GM18870 (cell line): Measurements from ENCODE around the gene TSPAN33.
"Not testable (repeated sequence)": the region's sequence is repeated elsewhere in the genome, so short reads cannot be mapped to it uniquely, and the experiment has no call there.

Source experiments
- ATAC-seq: cut with Tn5 transposase; IDR thresholded peaks from one replicate; pipeline ENCODE4 v1.9.1; 2021; ENCODE audit warnings: moderate library complexity; ENCODE audit not compliant: unreplicated experiment

Gene TSPAN33, protein sequence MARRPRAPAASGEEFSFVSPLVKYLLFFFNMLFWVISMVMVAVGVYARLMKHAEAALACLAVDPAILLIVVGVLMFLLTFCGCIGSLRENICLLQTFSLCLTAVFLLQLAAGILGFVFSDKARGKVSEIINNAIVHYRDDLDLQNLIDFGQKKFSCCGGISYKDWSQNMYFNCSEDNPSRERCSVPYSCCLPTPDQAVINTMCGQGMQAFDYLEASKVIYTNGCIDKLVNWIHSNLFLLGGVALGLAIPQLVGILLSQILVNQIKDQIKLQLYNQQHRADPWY

DNA sequence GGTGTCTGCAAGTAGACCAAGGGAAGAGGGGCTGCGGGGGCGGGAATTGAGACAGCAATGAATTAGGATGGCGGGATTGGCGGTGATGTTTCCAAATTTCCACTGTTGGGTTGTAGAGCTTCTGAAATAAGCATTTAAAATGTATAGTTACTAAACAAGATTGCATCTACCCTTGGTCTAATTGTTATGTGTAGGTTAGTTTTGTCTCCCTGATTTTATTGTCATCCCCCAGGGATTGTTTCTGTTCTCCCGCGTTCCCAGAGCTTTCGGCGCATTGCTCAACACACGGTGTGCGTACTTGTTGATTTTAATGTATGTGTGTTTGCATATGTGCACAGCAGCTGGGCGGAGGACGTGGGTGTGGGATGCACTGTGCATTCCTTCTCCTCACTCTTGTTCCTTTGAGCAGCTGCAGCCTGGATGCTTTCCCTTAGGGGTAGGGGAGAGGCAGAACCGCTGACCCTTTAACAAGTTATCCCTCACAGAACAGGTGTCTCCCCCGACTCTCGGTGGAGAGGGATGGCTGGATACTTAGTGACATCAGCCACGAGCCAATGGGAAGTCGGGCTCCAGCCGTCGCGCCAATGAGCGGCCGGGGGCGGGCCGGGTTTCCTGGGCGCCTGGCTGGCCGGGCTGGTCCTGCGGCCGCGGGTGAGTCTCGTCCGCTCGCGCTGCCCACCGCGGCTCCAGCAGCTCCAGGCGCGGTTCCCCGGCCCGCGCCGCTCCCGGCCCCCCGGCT lies at the start of gene TSPAN33:
TSS of gene TSPAN33 (plus strand) at position 613 of the 739 bp plus-strand sequence. CDS start 274 bp downstream, outside the sequence.
- no peak for ATAC-seq

DNA sequence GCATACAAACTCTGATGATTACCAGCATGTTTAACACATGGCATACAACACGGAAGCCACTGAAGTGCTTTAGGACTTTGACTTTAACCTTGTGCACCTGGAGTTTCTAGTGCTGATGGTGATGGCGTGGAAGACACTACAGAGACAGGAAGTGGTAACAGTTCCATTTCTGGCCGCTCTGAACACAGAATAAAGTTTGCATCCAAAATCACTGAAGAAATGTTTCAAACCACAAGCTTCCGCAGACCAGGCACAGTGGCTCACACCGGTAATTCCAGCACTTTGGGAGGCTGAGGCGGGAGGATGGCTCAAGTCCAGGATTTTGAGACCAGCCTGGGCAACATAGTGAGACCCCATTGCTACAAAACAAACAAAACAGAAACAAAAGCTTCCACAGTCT lies 49.2 kb upstream of the TSPAN33 start:
- peak; percentile 72 for ATAC-seq

DNA sequence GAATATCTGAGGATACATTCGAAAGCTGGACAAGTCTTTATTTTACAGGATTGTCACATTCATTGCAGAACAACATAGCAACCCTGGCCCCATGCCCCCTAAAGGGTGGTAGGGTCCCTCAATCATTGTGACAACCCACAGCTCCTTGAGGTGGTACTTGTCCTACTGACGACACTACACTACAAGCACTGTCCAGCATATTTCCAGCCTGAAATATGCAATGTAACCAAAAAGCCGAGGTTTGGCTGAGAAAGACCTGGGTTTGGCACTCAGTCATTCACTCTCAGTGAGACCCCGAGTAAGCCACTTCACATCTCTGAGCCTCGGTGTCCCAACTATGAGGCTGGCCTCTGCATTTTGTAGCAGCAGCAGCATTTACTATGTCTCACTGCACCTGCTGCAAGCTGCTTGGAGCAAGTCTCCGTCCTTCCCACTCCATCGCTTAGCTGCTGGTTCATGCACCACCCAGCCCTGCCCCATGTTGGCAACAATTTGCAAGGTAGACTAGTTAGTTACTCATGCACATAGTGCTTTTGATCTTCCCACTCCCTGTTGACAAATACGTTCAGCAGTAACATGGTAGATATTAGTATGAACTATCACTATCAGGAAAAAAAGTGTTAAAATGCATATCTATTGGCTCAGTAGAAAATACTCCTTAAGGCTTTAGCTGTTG lies 46.0 kb upstream of the TSPAN33 start:
- no peak for ATAC-seq

DNA sequence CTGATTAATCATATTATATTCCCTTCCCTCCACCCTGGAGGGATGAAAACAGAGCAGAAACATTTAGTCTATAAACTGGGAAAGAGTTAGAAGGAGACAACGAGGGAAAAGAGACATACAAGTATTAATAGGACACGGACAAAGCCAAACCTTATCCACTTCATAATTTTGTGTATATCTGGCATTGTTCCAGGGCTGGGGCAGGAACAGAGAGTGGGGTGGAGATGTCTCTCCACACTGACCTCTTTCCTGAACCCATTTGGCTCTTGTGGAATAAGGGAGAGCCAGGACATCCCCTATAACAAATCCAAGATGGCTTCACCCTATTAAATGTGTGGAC lies 43.7 kb upstream of the TSPAN33 start:
- ATAC-seq, result no peak

DNA sequence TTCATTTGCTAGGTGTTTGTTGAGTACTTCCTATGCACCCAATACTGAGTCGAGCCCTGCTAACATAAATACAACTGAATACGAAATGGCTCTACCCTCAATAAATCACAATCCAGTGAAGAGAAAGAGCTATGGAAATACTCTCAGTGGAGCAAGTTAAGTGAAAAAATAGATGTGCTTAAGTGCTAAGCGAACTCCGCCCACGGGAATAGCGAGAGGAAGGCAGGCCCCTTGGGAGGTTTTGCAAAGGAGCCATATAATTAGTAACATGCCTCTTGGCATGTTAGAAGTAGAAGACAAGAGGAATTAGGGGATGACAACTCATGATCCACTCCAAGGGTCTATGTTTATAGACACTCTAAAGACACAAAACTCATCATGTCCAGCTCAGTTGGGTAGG lies 42.8 kb upstream of the TSPAN33 start:
- ATAC-seq, result no peak

DNA sequence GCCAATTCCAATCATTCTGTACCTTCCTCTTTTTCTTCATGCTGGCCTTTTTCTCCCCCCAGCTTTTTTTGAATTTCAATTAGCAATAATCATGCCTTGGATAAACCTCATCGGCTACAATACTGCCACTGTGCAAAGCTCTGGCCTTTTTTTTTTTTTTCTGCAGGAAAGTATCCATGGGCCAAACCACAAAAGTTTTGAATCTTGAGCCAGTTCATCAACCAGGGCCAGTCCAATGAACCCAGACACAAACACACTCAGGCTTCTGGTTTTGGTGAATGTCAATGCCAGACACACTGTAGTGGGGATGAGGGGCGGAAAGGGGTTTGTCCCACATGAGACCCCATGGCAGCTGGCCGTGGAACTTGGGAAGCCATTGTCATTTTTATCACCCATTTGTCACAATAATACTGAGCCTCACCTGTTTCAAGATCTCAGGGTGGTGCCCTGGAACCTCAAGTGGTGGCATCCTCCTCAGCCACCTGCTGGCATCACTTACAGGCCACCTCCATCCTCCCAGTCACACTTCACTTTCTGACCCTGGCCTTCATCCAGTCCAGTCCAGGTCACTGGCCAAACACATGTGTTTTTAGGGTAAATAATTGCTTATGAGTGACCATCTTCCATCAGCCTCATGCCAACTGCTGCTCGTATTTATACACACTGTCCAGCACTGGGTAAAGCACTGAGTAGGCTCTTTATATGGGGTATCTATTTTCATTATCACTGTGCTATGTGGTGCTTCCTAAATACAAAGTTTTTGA lies 40.8 kb upstream of the TSPAN33 start:
- no peak for ATAC-seq

DNA sequence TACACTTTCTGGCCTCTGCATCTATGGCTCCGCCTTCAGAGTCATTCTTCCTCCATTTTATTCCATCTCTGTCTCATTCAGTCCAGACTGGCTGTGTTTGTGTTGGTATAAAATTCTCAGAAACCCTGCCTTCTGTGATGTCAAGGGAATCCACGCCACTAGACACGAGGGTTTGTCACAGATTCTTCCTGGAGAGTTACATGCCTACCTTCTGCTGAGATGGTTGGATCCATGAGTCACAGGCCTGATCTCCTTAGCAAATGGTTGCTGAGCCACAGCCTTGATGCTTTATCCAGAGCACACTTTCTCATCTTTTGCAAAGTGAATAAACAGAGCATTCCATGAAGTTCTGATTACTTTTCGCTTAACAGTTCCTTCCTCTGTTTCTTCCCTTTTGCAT lies 35.9 kb upstream of the TSPAN33 start:
- ATAC-seq, result no peak

DNA sequence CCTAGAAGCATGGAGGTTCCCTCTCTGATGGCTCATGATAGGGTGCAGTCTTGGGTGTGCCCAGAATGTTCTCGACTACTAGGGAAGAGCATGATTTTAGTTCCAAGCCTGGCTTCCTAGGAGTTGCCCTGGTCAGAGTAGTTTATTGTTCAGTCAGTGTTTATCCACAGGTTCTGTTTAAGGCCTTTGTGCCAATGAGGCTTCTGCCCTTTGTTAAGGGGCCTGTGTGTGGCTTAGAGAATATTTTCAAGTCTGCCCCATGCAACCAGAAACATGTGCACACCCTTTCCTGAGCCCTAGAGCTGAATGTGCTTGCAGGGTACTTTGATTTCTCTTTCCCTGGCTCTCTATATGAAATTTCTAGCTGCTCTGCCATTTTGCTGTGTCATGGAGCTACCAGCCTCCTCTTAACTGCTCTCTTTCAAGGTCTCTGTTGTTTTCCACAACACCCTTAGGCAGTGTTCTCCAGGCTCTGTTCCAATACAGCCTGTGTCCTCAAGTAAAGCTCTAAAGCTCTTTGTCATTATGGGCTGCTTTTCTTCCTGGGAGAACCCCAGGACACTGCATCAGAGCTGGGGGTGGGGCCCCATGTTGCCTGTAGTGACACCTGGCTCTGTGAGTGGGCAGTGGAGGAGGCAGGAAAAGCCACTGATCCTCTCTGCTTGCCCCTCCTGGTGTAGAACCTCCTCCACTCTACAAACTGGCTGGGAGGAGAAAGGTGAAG lies 34.1 kb upstream of the TSPAN33 start:
- no peak for ATAC-seq

DNA sequence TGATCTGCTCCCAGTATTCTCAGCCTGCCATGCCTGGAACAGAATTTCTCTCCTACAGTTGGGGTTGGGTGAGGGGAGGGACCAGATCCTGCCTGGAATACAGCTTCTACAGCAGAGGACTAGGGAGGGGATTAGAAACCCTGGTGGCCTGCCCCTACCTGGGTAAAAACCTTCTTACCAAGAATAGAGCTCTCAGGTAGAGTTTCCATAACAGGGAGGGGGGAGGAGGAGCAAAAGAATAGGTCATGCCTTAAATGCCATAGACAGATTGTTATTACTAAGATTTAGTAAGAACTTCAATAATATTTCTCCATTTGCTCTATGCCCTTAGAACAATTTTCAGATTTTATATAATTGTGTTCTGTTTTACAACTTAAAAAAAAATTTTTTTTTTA lies 33.5 kb upstream of the TSPAN33 start:
- no peak for ATAC-seq

DNA sequence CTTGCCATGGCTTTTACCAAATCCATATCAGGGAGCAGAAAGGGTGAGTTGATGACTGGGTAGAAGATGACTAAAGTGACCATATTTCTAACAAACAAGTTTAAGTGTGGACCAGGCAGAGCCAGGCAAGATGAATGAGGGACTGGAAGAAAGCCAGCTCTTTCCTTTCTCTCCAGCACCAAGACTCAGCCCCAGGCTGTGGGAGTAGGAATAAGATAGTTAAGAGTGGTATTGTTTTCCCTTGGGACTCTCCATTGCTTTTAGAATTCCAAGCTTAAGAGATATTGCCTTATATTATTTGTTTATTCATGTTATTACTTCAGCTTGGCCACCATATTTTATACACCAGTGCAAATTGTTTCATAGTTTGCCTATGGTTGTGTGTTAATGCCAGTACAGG lies 28.8 kb upstream of the TSPAN33 start:
- no peak for ATAC-seq

DNA sequence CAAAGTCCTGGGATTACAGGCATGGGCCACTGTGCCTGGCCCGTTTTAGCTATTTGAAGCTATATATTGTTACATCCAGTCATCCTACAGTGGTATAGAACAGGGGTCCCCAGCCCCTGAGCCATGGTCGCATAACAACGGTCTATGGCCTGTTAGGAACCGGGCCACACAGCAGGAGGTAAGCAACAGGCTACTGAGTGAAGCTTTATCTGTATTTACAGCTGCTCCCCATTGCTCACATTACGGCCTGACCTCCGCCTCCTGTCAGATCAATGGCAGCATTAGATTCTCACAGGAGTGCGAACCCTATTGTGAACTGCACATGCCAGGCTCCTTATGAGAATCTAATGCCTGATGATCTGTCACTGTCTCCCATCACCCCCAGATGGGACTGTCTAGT lies 26.3 kb upstream of the TSPAN33 start:
- ATAC-seq, result no peak

DNA sequence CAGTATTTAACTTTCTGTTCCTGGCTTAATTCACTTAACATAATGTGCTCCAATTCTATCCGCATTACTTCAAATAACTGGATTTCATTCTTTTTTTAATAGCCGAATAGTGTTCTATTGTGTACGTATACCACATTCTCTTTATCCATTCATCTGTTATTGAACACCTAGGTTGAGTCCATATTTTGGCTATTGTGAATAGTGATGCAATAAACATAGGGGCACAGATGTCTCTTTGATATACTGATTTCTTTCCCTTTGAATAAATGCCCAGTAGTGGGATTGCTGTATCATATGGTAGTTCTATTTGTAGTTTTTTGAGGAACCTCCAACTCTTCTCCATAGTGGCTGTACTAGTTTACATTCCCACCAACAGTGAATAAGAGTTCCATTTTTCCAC lies 25.5 kb upstream of the TSPAN33 start:
- ATAC-seq, result no peak

DNA sequence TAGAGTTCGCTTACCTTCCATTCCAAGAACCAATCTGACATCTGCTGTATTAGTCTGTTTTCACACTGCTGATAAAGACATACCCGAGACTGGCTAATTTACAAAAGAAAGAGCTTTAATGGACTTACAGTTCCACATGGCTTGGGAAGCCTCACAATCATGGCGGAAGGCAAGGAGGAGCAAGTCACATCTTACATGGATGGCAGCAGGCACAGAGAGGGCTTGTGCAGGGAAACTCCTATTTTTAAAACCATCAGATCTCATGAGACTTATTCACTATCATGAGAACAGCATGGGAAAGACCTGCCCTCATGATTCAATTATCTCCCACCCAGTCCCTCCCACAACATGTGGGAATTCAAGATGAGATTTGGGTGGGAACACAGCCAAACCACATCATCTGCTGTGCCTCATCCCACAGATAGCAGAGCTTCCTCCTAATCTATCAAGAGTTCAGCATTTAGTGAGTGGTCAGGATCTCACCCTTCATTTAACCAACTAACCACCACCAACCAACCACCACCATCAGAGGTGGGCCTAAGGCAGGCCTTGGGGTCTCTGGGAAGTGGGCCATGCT lies 22.9 kb upstream of the TSPAN33 start:
- not testable (repeated sequence) for ATAC-seq

DNA sequence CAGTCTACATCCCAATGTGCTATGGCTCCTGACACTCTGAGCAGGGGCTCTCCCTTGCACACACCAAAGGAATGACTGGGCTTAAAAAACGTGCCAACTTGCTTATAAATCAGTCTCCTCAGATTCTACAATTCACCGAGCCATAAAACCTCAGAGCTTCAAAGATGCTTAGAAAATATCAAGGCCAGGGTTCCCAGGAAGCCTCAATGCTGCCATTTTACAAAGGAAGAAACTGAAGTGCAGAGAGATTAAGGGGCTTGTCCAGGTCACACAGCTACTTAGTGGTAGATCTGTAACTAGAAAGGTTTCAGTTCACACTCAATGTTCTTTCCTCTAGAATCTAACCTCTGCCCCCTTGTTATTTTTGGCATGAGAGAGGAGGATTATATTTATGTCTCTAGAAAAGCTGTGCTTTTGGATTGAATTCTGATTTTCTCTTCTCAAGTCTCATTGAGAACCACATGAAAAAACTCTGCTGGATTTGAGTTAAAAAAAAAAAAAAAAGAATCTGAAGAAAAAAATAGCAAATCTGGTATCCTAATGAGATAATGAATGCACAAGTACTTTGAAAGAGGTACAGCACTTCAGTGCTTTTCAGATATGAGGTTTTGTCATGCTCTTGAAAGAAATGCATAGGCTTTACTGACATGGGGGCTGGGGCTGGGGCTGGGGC lies 22.3 kb upstream of the TSPAN33 start:
- ATAC-seq, result peak; percentile 44

DNA sequence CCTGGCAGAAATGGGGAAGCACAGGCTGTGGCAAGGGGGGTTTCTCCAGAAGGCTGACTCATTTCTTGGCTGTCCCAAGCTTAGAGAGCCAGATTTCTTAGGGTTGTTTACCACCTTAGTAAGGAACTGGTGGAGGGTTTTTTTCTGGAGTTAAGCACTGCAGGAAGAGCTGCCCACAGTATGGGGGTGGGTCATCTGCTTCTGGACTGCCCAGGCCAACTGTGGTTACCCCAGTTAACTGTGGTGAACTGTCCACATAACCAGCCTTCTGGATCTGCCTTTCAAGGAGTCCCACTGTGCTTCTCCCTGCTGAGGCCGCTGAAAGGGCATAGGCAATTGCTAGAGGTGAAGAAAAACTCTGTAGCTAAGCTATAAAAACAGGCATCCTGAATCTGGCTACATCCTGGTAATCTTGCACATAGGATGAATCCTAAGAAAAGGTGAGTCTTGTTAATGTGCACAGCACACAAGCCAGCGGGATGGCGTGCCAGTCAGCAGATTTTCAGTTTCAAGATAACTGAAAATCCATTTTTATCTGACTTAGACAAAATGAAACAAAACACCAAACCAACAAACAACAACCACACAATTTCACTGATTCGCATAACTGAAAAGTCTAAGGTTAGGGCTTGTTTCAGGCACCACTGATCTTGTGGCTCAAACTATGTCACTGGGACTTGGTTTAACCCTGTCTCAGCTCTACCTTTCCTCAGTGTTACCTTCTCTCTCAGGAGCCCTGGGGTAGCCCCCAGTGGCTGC lies 21.6 kb upstream of the TSPAN33 start:
- ATAC-seq, result peak; percentile 82

DNA sequence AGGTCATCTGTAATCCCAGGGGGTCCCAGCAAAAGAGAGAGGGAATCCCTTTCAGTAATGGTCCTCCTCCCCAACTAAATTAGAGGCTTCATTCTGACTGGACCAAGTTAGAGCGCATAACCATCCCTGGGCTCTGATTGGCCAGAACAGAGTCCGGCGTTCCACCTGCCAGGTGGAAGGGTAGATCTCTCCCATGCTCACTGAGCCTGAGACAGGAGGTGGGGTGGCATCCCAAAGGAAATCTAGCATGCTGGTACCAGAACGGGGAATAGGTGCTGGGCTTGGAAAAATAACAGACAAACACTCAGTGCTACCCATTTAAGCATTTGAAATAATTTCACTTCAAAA lies 21.0 kb upstream of the TSPAN33 start:
- ATAC-seq, result no peak

DNA sequence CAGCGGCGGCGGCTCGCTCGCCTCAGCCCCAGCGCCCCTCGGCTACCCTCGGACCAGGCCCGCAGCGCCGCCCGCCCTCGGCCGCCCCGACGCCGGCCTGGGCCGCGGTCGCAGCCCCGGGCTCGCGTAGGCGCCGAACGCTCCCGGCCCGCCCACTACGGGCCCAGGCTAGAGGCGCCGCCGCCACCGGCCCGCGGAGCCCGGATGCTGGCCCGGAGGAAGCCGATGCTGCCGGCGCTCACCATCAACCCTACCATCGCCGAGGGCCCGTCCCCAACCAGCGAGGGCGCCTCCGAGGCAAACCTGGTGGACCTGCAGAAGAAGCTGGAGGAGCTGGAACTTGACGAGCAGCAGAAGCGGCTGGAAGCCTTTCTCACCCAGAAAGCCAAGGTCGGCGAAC lies 18.2 kb upstream of the TSPAN33 start:
- no peak for ATAC-seq

DNA sequence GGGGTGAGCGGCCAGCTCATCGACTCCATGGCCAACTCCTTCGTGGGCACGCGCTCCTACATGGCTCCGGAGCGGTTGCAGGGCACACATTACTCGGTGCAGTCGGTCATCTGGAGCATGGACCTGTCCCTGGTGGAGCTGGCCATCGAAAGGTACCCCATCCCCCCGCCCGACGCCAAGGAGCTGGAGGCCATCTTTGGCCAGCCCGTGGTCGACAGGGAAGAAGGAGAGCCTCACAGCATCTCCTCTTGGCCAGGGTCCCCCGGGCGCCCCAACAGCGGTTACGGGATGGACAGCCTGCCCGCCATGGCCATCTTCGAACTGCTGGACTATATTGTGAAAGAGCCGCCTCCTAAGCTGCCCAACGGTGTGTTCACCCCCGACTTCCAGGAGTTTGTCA lies 17.4 kb upstream of the TSPAN33 start:
- no peak for ATAC-seq

DNA sequence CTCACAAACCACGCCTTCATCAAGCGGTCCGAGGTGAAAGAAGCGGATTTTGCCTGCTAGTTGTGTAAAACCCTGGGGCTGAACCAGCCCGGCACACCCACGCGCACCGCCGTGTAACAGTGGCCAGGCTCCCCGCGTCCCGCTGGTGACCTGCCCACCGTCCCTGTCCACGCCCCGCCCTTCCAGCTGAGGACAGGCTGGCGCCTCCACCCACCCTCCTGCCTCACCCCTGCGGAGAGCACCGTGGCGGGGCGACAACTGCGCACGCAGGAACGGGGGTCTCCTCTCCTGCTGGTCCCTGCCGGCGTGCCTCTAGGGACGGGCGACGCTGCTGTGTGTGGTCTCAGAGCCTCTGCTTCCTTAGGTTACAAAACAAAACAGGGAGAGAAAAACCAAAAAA lies 16.9 kb upstream of the TSPAN33 start:
- no peak for ATAC-seq
